Stomach (tissue), 4 donors: ENCODE data around the gene ARHGEF4.

Experiments used
- EP300 ChIP-seq: sonication (generic); formaldehyde crosslinking; IDR thresholded peaks from one replicate; pipeline ENCODE4 v1.6.1; 2017; ENCODE audit warnings: antibody characterized with exemption
- POLR2AphosphoS5 ChIP-seq, 3 donors: sonication (generic); formaldehyde crosslinking; IDR thresholded peaks; one replicate each; pipeline ENCODE4 v1.6.1; 2016; ENCODE audit warnings: antibody characterized with exemption in 3 of 3
- TF ChIP-seq, protein P1 (sequence below), 7 experiments: fragments of 450-650 bp in 4 of 7; fragments of 200-600 bp in 3 of 7; sonication (generic) in 3 of 7; IDR thresholded peaks; one replicate each; pipeline ENCODE4 v1.5.1; 2016 to 2019; ENCODE audit warnings: antibody characterized with exemption in 7 of 7, control low read depth in 2 of 7, mild to moderate bottlenecking in 1 of 7

DNA sequence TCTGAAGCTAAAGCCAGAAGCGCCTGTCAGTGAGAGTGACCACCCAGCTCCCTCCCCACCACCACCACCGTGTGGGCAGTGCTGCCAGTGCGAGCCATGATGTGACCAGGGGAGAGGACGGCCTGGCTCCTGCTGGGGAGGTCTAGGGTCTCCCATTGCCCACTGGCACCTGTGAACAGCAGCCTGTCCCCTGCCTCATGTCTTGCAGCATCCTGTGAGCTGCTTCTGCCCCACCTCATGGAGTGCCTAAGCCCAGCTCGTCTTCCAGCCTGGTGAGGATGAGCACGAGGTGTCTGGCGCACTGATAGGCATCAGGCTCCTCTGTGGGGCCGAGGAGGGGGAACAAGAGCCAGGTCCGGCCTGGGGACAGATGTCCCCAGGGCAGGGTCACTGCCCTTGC is 195.2 kb downstream of the ARHGEF4 start:
- TF ChIP-seq EP300 (no peak), POLR2AphosphoS5 (IDR thresholded peaks at IDR 0.05) (no peak)
- TF ChIP-seq, protein P1, sequence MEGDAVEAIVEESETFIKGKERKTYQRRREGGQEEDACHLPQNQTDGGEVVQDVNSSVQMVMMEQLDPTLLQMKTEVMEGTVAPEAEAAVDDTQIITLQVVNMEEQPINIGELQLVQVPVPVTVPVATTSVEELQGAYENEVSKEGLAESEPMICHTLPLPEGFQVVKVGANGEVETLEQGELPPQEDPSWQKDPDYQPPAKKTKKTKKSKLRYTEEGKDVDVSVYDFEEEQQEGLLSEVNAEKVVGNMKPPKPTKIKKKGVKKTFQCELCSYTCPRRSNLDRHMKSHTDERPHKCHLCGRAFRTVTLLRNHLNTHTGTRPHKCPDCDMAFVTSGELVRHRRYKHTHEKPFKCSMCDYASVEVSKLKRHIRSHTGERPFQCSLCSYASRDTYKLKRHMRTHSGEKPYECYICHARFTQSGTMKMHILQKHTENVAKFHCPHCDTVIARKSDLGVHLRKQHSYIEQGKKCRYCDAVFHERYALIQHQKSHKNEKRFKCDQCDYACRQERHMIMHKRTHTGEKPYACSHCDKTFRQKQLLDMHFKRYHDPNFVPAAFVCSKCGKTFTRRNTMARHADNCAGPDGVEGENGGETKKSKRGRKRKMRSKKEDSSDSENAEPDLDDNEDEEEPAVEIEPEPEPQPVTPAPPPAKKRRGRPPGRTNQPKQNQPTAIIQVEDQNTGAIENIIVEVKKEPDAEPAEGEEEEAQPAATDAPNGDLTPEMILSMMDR (IDR thresholded peaks at IDR 0.05) = no peak
